ENCODE results near the gene DHTKD1.
A peak's percentile ranks its signal among the peaks of the same experiment; 100 is the strongest.
"Not testable (repeated sequence)": the region's sequence is repeated elsewhere in the genome, so short reads cannot be mapped to it uniquely, and the experiment has no call there.

Gene DHTKD1

GRCh38 chr10:12062754-12063482, 5.8 kb upstream of the DHTKD1 start:
- DNase-seq (ENCODE audit: low read depth in 2 of 2): no peak

- no peak for DNase-seq (ENCODE audit: low read depth in 2 of 2)
Observed at GRCh38 chr10:12063483-12063818, 5.3 kb upstream of the DHTKD1 start.

- no peak for DNase-seq (ENCODE audit: low read depth in 2 of 2)
Observed at GRCh38 chr10:12067336-12067735, 1.4 kb upstream of the DHTKD1 start.

GRCh38 chr10:12071441-12071840, 2.7 kb downstream of the DHTKD1 start:
- DNase-seq (ENCODE audit: low read depth in 2 of 2): not testable (repeated sequence)

- DNase-seq (ENCODE audit: low read depth in 2 of 2): no peak
Observed at GRCh38 chr10:12073526-12073925, 4.8 kb downstream of the DHTKD1 start.

- no peak for DNase-seq (ENCODE audit: low read depth in 2 of 2)
Observed at GRCh38 chr10:12077580-12078180, 8.9 kb downstream of the DHTKD1 start.

GRCh38 chr10:12081470-12081869, 12.7 kb downstream of the DHTKD1 start:
- no peak for DNase-seq (ENCODE audit: low read depth in 2 of 2)

- DNase-seq (ENCODE audit: low read depth in 2 of 2): no peak
Observed at GRCh38 chr10:12081879-12082557, 13.3 kb downstream of the DHTKD1 start.

GRCh38 chr10:12088919-12089318, 20.2 kb downstream of the DHTKD1 start:
- DNase-seq (ENCODE audit: low read depth in 2 of 2): no peak

- DNase-seq (ENCODE audit: low read depth in 2 of 2): no peak
Observed at GRCh38 chr10:12091421-12091820, 22.7 kb downstream of the DHTKD1 start.

- DNase-seq (ENCODE audit: low read depth in 2 of 2): not testable (repeated sequence)
Observed at GRCh38 chr10:12097361-12097760, 28.6 kb downstream of the DHTKD1 start.

- DNase-seq (ENCODE audit: low read depth in 2 of 2): no peak
Observed at GRCh38 chr10:12097791-12098190, 29.0 kb downstream of the DHTKD1 start.

GRCh38 chr10:12098966-12099365, 30.2 kb downstream of the DHTKD1 start:
- no peak for DNase-seq (ENCODE audit: low read depth in 2 of 2)

GRCh38 chr10:12103802-12104201, 35.0 kb downstream of the DHTKD1 start:
- no peak for DNase-seq (ENCODE audit: low read depth in 2 of 2)

- DNase-seq (ENCODE audit: low read depth in 2 of 2): no peak
Observed at GRCh38 chr10:12107781-12108180, 39.0 kb downstream of the DHTKD1 start.

- DNase-seq (ENCODE audit: low read depth in 2 of 2): no peak
Observed at GRCh38 chr10:12109286-12109685, 40.5 kb downstream of the DHTKD1 start.

GRCh38 chr10:12111528-12111927, 42.8 kb downstream of the DHTKD1 start:
- no peak for DNase-seq (ENCODE audit: low read depth in 2 of 2)

- DNase-seq (ENCODE audit: low read depth in 2 of 2): no peak
Observed at GRCh38 chr10:12113627-12114026, 44.9 kb downstream of the DHTKD1 start.

GRCh38 chr10:12121673-12122072, 52.9 kb downstream of the DHTKD1 start:
- no peak for DNase-seq (ENCODE audit: low read depth in 2 of 2)

- peak; percentile 98 to 99 for DNase-seq (ENCODE audit: low read depth in 2 of 2)
Observed at GRCh38 chr10:12129222-12130111, 60.7 kb downstream of the DHTKD1 start, which contains the start of gene SEC61A2. TSS of gene SEC61A2 (plus strand) at chr10:12129677. CDS start at chr10:12129788, 111 bp downstream.

GRCh38 chr10:12130237-12130872, 61.6 kb downstream of the DHTKD1 start:
- DNase-seq (ENCODE audit: low read depth in 2 of 2): no peak

Data from stimulated activated CD4-positive, alpha-beta T cell treated with anti-CD3 and anti-CD28 coated beads, Interleukin-1b, Interleukin-23, amount 100 ng/mL, for 4 hours (primary cell).